Activated T-cell treated with anti-CD3 and anti-CD28 coated beads, Interleukin-2, amount 50 U/mL, for 72 hours (primary cell): ENCODE measurements around the gene S100Z. TPM values are rescaled to one million over a fixed set of nuclear protein-coding genes. Genes with fewer than 3 reads are reported as not detected.
"Not testable (repeated sequence)": the region's sequence is repeated elsewhere in the genome, so short reads cannot be mapped to it uniquely, and the experiment has no call there.

Experiments
- ATAC-seq, 2 donors: fragments of 150-1000 bp; cut with Tn5 transposase; replicated peaks in 1 of 2; 2 replicates each; pipeline ENCODE4 v1.10.0; 2021; ENCODE audit warnings: moderate library complexity in 2 of 2, mild to moderate bottlenecking in 1 of 2
- DNase-seq, 2 donors: peaks; one replicate each; pipeline ENCODE4 v3.0.0; 2021 to 2022; ENCODE audit warnings: mixed read lengths in 1 of 2
- H3K27ac Mint-ChIP-seq: one replicate; pipeline ENCODE4 v1.8.0; 2022; ENCODE audit warnings: mild to moderate bottlenecking, moderate library complexity, mixed read lengths
- H3K27me3 Mint-ChIP-seq: one replicate; pipeline ENCODE4 v1.8.0; 2022; ENCODE audit warnings: low read depth, mixed read lengths
- H3K36me3 Mint-ChIP-seq, 2 donors: one replicate each; pipeline ENCODE4 v1.8.0; 2022; ENCODE audit warnings: mixed read lengths in 2 of 2, mild to moderate bottlenecking in 1 of 2; ENCODE audit not compliant: insufficient read depth in 2 of 2
- H3K4me1 Mint-ChIP-seq: one replicate; pipeline ENCODE4 v1.8.0; 2022; ENCODE audit warnings: low read depth, mixed read lengths
- H3K4me3 Mint-ChIP-seq, 2 donors: one replicate each; pipeline ENCODE4 v1.8.0; 2022; ENCODE audit warnings: mild to moderate bottlenecking in 2 of 2, mixed read lengths in 2 of 2, moderate library complexity in 2 of 2
- H3K9me3 Mint-ChIP-seq, 2 donors: one replicate each; pipeline ENCODE4 v1.8.0; 2022; ENCODE audit warnings: mixed read lengths in 2 of 2
- total RNA-seq, 2 donors: library from RNA; stranded (reverse); gene quantifications; one replicate each; pipeline ENCODE4 v1.2.3, GENCODE V29; 2022

S100Z gene
- 1 to 10 TPM; 1.7 to 1.9 TPM for total RNA-seq

DNA sequence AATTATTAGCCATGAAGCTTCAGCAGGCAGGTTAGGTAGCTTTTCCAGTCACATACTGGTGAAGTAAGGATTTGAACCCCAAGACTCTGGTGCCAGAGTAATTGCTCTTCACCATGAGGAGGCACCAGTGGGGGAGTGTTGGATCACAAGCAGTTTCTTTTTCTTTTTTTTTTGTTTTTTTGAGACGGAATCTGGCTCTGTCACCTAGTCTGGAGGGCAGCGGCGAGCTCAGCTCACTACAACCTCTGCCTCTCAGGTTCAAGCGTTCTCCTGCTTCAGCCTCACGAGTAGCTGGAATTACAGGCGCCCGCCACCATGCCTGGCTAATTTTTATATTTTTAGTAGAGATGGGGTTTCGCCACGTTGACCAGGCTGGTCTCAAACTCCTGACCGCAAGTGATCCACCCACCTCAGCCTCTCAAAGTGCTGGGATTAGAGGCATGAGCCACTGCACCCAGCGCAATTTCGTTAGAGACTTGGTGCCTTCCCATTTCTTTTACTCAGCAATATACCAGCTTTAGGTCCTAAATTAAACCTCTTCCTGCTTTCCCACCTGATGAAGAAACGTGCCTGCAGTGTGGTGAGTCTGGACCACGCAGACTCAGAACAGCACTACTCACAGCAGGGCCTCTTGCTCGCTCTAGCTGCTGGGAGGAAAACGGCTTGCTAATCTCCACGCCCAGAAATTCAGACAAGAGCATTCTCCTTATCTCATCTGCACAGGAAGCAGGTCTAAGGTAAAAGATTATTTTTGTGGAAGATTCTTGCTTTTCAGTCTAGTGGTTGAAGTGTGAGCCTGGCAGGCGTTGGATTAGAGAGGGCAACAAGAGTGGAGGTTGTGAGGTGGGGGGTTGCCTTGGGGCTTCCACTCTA lies at the start of gene S100Z:
S100Z (plus strand) TSS at position 596 of the 873 bp plus-strand sequence. CDS start 25,346 bp downstream, outside the sequence.
- peak within 1 kb of the TSS; percentile 3 for H3K27ac Mint-ChIP-seq
- peak within 1 kb of the TSS; percentile 53 to 75 for H3K4me3 Mint-ChIP-seq
- peak; percentile 35 to 40 for DNase-seq
- peaks cover 29% of the 10 kb centered on the region for H3K4me1 Mint-ChIP-seq
- no peaks in the 10 kb centered on the region for H3K9me3 Mint-ChIP-seq
- peak; percentile 91 to 93 for ATAC-seq
- H3K27me3 Mint-ChIP-seq = no peaks in the 10 kb centered on the region
- peaks cover 0 to 6% of the 10 kb centered on the region in 2 donors for H3K36me3 Mint-ChIP-seq

- no peak overlapping the region for H3K4me3 Mint-ChIP-seq
Observed at GRCh38 chr5:76800579-76800978, 49.2 kb upstream of the S100Z start.

DNA sequence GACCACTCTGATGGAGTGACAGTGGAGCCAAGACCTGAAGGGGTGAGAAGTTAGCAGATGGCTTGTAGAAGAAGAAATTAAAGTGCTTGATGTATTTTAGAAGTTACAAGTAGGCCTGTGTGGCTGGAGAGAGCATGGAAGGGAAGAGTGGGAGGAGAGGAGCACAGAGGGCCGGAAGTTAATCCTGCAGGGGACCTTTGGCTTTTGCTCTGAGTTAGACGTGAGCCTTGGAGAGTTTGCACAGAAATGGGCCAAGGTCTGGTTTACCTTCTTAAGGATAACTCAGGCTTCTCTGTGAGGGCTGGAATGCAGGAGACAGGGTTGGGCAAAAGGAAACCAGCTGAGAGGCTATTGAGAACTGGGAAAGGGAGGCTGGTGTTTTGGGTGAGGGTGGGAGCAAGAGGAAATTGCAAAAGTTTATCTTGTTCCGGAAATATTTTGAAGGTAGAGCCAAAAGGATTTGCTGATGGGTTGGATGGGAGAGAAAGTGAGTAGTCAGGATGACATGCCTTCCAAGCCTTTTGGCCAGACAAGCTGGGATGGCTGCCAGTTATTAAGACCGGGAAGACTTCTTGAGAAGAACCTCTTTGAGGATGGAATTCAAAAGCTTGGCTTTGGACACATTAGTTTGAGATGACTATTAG lies 48.5 kb upstream of the S100Z start:
- DNase-seq (no peak), ATAC-seq (no peak)
- peaks cover 16% of the 10 kb centered on the region for H3K27me3 Mint-ChIP-seq
- H3K27ac Mint-ChIP-seq = no peak overlapping the region
- H3K4me3 Mint-ChIP-seq = no peak overlapping the region
- H3K4me1 Mint-ChIP-seq = peaks cover 5% of the 10 kb centered on the region
- H3K9me3 Mint-ChIP-seq = no peaks in the 10 kb centered on the region
- H3K36me3 Mint-ChIP-seq = peaks cover 0 to 1% of the 10 kb centered on the region in 2 donors

More at GRCh38 chr5:76800579-76800978, 49.2 kb upstream of the S100Z start:
- Mint-ChIP-seq H3K9me3 (no peaks in the 10 kb centered on the region), H3K36me3 (peaks cover 0 to 1% of the 10 kb centered on the region in 2 donors), H3K4me1 (no peaks in the 10 kb centered on the region), H3K27ac (no peak overlapping the region), H3K27me3 (peaks cover 16% of the 10 kb centered on the region)
- DNase-seq (no peak), ATAC-seq (no peak)

DNA sequence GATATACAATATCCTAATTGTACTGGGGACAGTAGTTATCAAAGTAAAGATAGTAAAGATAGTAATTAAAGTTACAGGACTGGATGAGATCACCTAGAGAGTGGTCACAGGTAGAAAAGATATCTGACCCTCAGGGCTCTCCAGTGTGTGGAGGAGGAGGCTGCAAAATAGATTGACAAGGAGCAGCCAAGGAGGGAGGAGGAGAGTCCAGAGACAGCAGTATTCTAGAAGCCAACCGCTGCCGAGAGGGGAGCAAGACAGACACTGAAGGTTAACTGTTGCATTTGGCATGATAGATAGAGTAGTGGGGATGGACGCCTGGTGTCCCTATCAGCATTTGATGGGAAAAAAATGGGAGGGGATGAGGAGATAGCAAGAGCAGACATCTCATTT lies 48.0 kb upstream of the S100Z start:
- Mint-ChIP-seq H3K27ac (no peak overlapping the region), H3K4me3 (no peak overlapping the region), H3K9me3 (no peaks in the 10 kb centered on the region), H3K27me3 (peaks cover 16% of the 10 kb centered on the region), H3K36me3 (peaks cover 0 to 1% of the 10 kb centered on the region in 2 donors), H3K4me1 (peaks cover 6% of the 10 kb centered on the region)
- no peak for ATAC-seq
- DNase-seq = no peak

- Mint-ChIP-seq H3K36me3 (peaks cover 0 to 1% of the 10 kb centered on the region in 2 donors), H3K27ac (no peak overlapping the region), H3K9me3 (no peaks in the 10 kb centered on the region), H3K4me1 (peaks cover 6% of the 10 kb centered on the region), H3K4me3 (no peak overlapping the region), H3K27me3 (peaks cover 16% of the 10 kb centered on the region)
- no peak for ATAC-seq
- DNase-seq = no peak
Observed at GRCh38 chr5:76804266-76804665, 45.5 kb upstream of the S100Z start.

GRCh38 chr5:76805821-76806505 lies 43.9 kb upstream of the S100Z start:
- ATAC-seq = peak; percentile 37 to 88
- Mint-ChIP-seq H3K36me3 (peaks cover 0 to 1% of the 10 kb centered on the region in 2 donors), H3K27me3 (peaks cover 14% of the 10 kb centered on the region)

GRCh38 chr5:76807296-76807695 lies 42.5 kb upstream of the S100Z start:
- no peaks in the 10 kb centered on the region for H3K9me3 Mint-ChIP-seq
- DNase-seq (no peak), ATAC-seq (no peak)
- no peak overlapping the region for H3K4me3 Mint-ChIP-seq
- H3K27me3 Mint-ChIP-seq = peaks cover under 1% of the 10 kb centered on the region
- peaks cover 6% of the 10 kb centered on the region for H3K4me1 Mint-ChIP-seq
- no peak overlapping the region for H3K27ac Mint-ChIP-seq
- H3K36me3 Mint-ChIP-seq = peaks cover 0 to 1% of the 10 kb centered on the region in 2 donors

More at GRCh38 chr5:76805821-76806505, 43.9 kb upstream of the S100Z start:
- H3K27ac Mint-ChIP-seq = no peak overlapping the region
- peaks cover 6% of the 10 kb centered on the region for H3K4me1 Mint-ChIP-seq
- no peak for DNase-seq
- H3K4me3 Mint-ChIP-seq = no peak overlapping the region
- H3K9me3 Mint-ChIP-seq = no peaks in the 10 kb centered on the region

- no peak for DNase-seq
- Mint-ChIP-seq H3K27me3 (no peaks in the 10 kb centered on the region), H3K36me3 (peaks cover 0 to under 1% of the 10 kb centered on the region in 2 donors), H3K4me3 (no peak overlapping the region), H3K27ac (no peak overlapping the region), H3K4me1 (peaks cover 6% of the 10 kb centered on the region), H3K9me3 (no peaks in the 10 kb centered on the region)
- no peak for ATAC-seq
Observed at GRCh38 chr5:76808141-76808691, 41.6 kb upstream of the S100Z start.

DNA sequence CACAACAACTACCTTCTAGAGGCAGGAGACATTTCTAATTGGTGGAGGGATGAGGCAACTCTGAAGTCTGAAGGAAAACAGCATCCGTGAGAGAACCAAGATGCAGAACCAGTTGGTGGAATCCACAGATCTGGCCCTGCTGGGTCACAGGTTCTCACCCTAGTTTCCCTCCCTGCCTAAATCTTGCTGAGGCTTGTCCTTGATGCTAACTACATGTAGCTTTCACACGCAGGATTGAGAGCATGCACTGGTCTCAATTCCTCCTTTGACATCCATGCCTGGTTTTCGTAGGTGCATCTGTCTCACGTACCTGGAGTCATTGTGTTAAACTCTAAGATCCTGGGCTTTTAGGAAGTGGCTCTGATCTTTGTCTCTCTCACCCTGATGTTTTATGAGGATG lies 40.7 kb upstream of the S100Z start:
- Mint-ChIP-seq H3K9me3 (no peaks in the 10 kb centered on the region), H3K36me3 (no peaks in the 10 kb centered on the region), H3K27me3 (no peaks in the 10 kb centered on the region), H3K27ac (no peak overlapping the region), H3K4me3 (no peak overlapping the region), H3K4me1 (peaks cover 6% of the 10 kb centered on the region)
- no peak for ATAC-seq
- no peak for DNase-seq

- DNase-seq (no peak), ATAC-seq (no peak)
- Mint-ChIP-seq H3K4me1 (peaks cover 6% of the 10 kb centered on the region), H3K27me3 (peaks cover 2% of the 10 kb centered on the region), H3K4me3 (no peak overlapping the region), H3K9me3 (no peaks in the 10 kb centered on the region), H3K27ac (no peak overlapping the region), H3K36me3 (no peaks in the 10 kb centered on the region)
Observed at GRCh38 chr5:76810236-76810635, 39.6 kb upstream of the S100Z start.

- H3K36me3 Mint-ChIP-seq = no peaks in the 10 kb centered on the region
- H3K4me3 Mint-ChIP-seq = no peak overlapping the region
- DNase-seq (no peak), ATAC-seq (no peak)
- H3K9me3 Mint-ChIP-seq = no peaks in the 10 kb centered on the region
- H3K27me3 Mint-ChIP-seq = peaks cover 12% of the 10 kb centered on the region
- H3K4me1 Mint-ChIP-seq = peaks cover 1% of the 10 kb centered on the region
- H3K27ac Mint-ChIP-seq = no peak overlapping the region
Observed at GRCh38 chr5:76811214-76811613, 38.6 kb upstream of the S100Z start.

DNA sequence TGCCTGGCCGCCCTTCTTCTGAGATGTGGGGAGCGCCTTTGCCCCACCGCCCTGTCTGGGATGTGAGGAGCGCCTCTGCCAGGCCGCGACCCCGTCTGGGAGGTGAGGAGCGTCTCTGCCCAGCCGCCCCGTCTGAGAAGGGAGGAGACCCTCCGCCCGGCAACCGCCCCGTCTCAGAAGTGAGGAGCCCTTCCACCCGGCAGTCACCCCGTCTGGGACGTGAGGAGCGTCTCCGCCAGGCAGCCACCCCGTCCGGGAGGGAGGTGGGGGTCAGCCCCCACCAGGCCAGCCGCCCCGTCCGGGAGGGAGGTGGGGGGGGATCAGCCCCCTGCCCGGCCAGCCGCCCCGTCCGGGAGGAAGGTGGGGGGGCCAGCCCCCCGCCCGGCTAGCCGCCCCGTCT lies 37.6 kb upstream of the S100Z start:
- H3K4me1 Mint-ChIP-seq, DNase-seq, H3K9me3 Mint-ChIP-seq, ATAC-seq, H3K4me3 Mint-ChIP-seq, H3K27ac Mint-ChIP-seq, H3K36me3 Mint-ChIP-seq: not testable (repeated sequence)
- H3K27me3 Mint-ChIP-seq = peaks cover 15% of the 10 kb centered on the region
